Activated T-cell treated with anti-CD3 and anti-CD28 coated beads for 4 hours (primary cell): ENCODE measurements around the gene HGFAC.

Source experiments
- DNase-seq: peaks from one replicate; pipeline ENCODE4 v3.0.0-alpha.2; 2020

HGFAC gene

DNA sequence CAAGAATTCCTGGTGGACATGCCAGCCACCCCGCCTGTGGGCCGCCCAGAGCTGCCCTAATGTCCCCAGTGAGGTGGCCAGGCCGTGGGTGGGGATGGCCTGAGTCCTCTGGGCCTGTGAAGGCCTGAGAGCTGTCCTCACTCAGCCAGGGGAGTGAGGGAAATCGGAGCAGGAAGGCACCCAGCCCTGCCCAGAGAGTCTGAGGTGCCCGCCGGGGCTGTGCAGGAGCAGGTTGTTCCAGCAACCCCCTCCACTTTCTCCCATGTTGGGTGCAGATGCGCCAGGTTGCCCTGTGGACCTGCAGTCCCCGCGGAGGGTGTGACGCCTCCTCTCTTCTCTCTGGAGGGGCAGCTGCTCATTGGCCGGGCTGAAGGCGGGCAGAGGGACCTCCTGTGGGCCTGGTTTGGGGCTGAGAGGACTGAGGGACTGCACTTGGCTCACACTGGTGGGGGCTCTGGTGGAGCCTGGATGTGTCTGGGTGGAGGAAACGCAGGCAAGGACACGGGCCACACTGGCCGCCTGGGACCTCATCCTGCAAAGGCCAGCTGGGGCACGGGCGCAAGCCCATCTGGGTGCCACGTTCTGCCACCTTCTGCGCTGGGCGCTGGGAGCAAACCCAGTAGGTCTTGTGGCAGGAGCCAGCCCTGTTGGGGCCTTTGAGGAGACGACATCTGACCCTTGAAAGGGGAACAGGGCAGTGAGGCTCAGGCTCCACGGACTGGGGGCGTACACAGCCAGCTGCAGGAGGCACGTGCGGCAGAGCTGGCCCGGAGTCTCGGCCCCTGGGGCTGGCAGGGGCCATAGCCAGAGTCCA is 35.4 kb downstream of the HGFAC start:
- DNase-seq = no peak

DNA sequence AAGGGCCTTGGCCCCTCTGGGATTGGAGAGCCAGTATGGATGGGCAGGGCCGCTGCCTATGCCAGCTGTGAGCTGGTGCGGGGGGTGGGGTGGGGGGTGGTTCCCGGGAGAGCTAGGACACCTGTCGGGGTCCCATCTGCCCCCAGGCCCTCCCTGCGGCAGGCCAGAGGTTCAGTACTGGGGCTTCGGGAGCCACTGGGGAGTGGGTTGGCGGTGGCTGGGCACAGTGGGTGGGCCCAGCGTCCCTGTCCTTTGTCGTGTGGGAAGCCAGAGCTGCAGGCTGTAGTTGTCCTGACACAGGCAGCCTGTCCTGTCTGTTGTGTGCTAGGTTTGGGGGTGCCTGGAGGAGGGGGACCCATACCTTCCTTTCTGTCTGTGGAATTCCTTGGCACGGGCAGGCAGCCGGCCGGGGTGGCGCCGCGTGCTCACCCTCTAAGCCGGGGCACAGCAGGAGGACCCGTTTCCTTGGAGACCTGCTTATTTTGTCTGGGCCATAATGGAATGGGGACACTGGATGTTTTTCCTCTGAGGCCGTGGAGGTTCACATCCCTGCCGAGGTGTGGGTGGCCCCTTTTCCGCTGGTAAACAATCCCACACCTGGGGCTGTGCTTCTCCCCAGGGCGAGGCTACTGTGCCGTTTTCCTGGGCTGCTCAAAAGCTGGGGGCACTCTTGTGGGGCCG is 36.1 kb downstream of the HGFAC start:
- DNase-seq = no peak

DNA sequence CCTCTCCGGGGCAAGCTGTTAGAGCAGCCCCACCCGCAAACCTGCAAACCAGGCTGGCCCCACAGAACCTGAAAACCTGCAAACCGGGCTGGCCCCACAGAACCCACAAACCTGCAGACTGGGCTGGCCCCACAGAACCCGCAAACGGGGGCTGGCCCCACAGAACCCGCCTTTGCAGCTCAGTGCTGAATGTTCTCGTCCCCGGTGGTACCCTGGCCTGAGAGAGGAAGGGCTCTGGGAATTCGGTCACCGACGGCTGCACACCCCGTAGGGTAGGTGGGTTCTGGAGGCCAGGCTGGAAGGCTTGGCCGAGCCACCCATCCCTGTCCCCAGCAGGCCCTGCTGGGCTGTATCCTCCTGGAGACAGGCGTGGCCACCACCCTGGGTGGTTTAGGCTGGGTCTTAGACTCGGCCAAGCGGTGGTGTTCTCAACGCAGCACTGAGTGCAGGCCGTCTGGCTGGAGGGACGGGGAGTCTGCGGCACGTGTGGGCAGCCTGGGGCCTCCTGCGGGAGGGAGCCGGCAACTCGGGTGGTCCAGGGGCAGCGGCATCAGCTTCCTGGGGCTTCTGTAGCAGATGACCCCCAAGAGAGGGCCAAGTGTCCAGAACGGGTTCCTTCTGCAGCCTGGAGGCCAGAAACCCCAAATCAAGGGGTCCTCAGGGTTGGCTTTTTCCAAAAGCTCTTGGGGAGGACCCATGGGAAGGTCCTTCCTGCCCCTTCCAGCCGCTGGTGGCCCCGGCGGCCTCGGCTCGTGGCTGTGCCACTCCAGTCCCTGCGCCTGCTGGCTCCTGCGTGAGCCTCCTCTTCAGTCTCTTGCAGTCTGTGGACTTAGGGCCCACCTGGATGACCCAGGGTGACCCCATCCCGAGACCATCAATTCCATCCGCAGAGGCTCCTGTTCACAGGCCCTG is 36.9 kb downstream of the HGFAC start:
- no peak for DNase-seq

DNA sequence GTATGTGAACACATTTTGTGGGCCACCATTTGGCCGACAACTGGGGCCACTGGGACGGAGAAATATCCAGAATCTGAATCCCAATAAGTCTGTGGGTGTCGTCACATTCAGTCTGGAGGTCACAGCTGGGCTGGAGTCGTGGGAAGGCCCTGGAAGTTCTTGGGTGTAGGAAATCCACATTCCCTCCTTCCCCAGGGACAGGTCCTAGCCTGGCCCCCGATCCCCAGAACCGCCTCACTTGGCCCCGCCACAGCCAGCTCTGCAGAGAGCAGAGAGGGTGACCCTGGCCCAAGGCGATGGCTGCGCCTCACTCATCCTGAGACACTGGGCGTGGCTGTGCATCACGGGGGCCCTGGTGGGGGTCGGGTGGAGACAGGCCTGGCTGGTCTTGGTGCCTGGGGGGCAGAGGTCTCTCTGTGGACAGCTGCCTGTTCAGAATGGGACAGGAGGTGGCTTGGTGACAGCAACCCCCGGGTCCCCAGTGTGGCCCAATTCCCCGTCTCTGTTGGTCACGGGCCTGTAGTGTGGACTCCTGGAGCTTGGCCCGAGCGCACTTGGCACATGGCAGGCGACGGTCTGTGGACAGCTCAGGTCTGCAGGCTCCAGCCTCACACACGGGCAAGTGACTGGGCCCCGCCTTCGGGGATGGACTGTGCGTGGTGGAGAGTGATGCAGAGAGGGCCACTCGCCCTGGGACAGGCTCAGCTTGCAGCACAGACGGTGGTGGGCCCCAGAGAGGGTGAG is 37.8 kb downstream of the HGFAC start:
- no peak for DNase-seq

DNA sequence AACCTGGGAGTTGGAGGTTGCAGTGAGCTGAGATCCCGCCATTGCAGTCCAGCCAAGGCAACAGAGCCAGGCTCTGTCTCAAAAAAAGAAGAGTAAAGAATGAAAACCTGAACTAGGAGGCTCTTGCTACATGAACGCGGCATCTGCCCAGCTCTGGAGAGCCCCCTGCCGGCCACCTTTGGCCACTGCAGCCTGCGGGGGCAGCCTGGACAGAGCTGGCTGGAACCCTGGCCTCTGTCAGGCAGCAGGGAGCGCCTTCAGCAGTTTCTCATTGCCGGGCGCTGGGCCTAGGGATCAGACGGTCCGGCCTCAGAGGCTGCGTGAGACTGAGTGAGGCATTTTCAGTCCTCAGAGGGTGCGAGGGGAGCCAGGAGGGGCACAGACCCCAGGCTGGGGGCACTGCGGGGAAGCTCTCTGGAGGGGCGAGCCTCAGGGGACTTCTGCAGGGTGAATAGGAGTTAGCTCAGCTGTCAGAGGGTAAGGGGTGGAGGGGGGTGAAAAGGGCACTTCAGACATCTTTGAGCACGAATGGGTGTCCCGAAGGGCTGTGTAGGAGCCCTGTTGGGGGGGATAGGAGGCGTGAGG is 38.9 kb downstream of the HGFAC start:
- peak; percentile 63 for DNase-seq

DNA sequence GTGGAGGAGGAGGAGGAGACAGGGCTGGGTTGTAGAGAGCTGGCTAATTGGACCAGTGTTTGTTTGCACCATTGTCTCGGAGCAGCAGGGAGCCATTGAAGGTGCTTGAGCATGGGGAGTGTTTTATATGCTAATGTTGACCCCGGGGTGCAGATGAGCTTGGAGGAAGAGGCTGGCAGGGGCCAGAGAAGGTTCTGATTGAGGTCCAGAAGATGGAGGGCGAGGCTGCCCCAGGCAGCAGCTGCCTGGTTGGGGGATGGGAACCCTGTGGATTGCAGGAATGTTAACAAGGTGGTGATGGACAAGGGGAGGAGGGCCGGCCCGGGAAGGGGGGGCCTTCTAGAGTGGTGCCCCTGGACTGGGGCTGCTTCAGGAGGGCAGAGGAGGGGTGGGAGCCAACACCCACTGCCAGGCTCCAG is 39.4 kb downstream of the HGFAC start:
- no peak for DNase-seq

DNA sequence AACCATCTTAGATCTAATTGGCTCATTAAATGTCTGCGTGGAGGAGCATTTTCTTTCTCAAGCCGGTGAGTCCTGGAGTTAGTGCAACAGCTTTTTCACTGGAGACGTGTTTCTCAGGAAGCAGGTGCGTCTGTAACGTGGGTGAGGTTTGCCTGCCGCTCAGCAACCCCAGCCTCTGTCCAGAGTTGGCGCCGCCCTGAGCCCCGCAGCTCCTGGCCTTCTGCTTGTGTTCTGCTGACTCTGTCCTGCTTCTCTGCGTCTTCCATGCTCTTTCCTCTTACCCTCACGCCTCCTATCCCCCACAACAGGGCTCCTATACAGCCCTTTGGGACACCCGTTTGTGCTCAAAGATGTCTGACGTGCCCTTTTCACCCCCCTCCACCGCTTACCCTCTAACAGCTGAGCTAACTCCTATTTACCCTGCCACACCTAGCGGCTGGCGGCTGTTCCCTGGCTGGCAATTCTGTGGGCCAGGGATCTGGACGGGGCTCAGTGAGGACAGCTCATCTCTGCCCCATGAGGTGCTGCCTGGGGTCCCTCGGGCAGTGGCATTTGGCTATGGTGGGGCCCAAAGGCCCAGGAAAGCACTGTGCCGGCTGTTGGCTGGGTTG is 40.1 kb downstream of the HGFAC start:
- no peak for DNase-seq

DNA sequence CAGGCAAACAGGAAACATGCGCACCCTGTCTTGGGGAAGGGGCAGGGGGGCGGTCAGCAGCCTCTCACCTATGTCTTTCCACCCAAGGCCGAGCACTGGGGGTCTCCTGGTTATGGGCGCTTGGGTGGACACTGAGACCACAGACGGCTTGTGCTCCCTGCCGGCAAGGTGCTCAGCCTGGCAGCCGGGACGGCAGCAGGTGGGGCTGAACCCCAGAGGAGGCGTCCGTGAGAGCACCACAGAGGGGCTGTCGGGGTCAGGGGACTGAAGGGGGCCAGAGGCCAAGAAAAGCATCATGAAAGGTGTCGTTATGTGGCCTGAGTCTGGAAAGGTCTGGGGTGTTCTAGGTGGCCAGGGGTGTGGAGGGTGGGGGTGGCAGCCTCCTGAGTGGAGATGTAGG is 40.9 kb downstream of the HGFAC start:
- DNase-seq = no peak

DNA sequence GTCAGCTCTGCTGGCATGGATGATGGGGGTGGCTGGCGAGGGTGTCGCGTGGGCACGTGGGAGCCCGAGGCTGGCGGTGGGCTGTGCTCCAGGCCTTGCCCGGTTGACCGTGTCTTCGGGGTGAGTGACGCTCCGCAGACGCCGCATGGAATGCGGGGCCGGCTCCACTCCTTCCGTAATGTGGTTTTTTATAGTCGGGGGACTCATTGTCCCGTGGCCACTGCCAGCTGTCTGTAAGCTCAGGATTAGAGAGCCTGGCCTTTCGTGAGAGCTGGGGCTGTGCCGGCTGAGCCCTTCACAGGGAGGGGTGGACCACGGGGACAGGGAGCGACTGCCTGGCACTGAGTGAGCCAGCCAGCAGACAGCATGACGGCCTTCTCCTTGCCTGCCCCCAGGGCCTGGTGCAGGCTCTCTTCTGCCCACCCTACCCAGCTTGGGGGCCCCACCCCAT is 41.7 kb downstream of the HGFAC start:
- no peak for DNase-seq

DNA sequence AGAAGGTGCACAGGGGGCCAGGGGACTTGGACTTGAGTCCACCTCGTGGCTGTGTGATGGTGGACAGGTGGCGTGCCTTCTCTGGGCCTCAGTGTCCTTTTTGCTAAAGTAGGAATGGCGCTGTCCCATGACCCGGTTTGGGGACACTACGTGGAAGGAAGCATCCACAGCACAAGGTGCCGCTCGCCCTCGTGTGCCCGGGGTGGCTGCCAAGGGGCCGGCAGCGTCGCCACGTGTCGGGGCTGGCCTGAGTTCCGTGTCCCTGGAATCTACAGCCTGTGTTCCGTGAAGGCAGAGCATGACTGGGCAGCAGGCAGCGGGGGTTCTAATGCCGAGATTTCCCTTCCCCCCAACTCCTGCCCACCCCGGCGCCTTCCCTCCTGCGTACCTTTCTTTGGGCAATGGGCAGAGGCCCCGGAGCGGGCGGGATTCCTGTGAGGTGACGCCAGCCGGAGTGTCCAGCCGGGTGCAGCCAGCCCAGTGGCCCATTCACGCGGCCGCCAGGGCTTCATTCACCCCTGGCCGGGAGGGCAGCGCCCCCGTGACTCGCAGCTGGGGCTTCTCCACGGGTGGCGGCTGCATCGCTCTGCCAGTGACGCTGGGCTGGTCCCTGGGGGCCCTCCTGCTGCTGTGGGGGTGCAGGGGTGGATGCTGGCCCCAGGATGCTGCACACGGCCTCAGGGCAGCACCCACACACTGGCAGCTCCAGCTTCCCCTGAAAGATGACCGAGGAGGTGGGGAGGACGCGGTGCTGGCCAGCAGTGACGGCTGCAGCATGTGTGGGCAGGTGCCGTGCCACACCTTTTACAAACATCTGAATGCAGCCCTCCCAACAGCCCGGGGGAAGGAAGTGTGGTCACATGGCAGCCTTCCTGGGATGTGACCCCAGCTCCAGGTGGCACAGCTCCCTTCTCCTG is 42.5 kb downstream of the HGFAC start:
- no peak for DNase-seq

DNA sequence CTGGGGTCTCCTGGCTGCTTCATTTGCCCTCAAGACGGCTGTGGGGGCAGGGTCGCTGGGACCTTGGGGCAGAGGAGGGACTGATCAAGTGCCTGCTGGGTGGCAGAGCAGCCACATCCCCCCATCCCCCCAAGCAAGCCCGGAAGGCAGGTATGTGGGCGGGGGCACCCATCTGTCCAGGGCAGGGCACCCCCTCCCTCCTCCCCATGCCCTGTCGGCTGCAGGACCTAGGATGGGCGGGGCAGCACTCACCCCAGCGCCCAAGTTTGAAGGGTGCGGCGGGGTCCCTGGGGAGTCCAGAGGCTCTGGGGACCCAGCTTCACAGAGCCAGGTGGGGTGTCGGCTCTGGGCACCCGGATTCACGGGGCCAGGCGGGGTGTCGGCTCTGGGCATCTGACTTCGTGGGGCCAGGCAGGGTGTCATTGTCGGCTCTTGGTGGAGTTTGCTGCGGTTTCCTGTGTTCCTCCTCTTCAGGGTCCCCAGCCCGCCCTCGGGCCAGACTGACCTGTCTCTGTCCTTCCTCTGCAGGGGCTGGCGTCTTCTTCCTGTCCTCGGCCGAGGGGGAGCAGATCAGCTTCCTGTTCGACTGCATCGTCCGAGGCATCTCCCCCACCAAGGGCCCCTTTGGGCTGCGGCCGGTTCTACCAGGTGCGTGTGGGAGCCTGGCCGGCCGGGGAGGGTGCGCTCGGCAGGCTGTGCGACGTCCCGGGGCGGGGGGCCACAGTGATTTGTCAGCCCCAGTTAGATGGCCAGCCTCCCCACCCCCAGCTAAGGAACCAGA is 43.4 kb downstream of the HGFAC start:
- DNase-seq = no peak

DNA sequence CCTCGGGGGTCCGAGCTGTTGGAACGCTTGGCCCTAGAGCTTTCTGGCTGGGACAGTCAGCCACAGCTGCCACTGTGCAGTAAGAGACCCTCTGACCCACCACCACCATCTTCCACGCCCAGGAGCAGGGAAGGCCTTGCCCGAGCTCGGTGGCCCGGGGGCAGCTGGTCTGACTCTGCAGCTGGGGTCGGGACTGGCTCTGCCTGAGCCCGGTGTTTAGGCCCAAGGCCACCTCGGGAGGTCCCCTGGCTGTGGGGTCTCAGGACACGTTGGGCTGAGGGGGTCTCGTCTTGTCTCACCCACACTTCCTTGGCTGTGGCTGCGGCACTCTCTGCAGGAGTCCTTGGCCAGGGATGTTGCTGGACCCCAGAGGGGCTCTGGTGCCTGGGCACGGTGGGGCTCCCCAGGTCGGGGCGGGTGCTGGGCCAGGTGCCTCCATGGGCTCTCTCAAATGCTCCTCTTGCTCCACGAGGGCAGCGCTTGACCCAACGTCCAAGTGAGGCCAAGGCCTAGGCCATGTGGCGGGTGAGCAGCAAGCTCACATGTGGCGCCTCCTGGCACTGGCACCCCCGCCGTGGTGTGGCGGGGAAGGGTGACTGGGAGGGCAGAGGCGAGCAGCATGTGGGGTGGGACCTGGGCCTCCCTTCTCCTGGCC is 44.2 kb downstream of the HGFAC start:
- no peak for DNase-seq

DNA sequence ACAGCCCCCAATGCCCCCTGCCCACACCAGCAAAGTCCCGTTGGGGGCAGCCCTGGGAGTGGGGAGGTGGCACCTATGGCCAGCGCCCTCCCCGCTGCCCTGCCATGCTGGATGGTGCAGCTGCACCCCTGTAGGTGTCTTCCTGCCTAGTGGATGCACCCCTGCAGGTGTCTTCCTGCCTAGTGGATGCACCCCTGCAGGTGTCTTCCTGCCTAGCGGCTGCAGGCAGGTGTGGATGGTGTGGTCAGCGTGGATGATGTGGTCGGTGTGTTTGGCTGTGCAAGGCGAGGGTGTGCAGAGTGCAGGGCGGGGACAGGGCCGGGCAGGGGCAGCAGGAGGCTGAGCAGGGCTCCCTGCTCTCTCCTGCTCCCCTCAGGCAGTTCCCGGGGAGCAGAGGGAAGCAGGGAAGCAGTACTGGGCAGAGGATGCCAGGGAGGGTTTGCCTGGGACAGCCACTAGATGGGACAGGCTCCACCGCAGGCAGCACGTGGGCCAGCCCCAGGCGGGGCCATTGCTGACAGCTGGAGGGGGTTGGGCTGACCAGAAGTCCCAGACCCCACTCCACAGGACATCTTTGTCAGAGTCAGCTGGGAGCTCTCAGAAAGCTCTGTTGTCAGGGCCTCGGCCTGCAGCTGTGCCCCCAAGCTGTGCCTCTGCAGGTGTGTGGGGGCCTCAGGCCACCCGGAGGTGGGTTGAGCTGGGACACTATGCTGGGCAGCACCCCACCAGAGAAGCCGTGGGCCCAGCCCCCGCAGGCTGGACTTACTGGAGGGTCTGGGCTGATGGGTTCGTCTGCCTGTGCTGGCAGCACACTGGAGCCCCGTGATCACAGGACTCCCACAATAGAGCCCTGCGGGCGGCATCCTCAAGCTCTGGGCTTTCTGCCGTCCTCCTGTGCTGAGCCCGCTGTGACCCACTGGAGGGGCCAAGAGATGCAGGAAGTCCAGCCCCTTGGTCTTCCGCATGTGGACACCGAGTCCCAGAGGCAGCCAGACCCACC is 45.1 kb downstream of the HGFAC start:
- no peak for DNase-seq

DNA sequence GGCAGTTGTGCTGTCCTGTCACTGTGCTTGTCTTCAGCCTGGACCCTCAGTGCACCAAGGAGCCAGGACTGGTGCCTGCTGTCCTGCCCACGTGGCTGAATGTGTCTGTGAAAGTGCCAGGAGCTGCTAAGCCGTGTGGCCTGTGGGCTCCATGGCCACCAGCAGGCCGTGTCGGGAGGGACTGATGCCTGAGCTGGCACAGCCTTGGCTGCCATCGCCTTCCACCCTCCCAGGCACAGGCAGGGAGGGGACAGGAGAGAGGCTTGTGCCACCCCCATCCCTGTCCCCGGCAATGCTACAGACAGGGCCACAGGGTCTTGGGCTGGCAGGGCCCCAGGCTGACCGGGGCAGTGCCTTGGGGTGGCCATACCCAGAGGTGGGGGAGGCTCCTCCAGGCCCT is 46.1 kb downstream of the HGFAC start:
- no peak for DNase-seq

DNA sequence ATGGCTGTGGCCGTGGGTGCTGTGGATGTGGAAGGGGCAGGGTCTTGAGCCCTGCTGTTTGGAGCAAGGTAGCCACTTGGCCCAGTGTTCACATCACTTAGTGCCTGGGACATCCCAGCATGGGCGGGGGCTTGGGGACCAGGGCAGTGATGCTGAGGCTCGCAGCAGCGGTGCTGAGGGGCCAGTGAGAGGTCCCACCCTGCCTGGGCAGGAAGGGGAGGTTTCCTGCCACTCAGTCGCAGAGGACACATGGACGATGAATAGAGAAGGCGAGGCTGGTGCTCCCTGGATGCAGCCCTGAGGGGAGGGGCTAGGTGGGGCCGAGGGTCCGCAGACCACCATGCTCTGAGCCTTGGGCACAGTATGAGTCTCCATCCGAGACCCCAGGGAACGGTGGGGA is 47.1 kb downstream of the HGFAC start:
- DNase-seq = no peak

DNA sequence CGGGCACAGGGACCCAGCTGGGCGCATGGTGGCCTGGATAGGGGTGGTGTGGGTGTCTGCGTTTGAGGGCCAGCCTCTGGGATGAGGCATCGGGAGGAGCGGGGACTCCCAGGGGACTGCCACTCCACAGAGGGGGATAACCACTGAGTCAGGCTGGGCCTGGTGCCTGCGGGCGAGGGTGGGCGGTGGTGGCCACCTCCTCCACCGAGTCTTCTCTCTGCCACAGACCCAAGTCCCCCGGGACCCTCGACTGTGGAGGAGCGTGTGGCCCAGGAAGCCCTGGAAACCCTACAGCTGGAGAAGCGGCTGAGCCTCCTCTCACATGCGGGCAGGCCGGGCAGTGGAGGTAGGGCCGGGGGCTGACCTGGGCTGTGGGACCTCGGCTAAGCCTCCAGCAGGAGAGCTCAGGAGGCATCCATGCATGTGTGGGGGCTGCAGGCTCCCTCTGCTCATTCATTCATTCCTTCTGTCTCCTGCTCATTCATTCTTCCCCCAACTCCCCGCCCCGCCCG is 47.7 kb downstream of the HGFAC start:
- no peak for DNase-seq

DNA sequence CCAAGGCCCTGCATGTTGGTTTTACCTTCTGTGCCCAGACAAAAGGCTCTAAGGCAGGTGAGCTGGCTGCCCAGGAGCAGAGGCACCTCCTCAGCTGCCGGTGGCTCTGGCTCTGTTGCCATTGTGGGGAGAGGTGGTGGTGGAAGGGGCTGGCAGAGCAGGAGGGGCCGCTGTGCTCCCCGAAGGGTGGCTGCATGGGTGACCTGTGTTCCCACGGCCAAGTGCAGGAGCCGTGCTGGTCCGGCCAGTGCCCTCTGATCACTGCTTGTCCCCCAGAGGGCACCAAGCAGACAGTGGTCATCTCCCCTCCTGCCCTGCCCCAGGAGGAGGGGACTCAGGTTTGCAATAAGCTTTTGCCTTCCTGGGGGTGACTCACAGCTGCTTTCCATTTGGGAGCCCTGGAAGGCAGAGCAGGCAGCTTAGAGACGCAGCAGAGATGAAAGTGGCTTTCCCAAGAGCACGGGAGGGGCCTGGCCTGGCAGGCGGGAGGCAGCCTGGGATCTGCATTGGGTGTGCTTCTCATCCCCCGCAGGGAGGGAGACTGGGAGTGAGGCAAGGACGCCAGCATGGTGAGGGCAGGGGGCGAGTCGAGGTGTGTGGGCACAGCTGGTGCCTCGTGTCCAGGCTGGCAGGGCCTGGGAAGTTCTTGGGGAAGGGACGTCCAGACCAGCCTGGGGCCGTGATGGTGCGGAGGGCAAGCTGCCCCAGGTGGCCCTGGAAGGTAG is 50.1 kb downstream of the HGFAC start:
- DNase-seq = no peak
